Progenitor cell of endocrine pancreas (in vitro differentiated cells): ENCODE results near the gene PPP4R3B. TPM values are rescaled to one million over a fixed set of nuclear protein-coding genes. Genes with fewer than 3 reads are reported as not detected.
"Not testable (repeated sequence)": the region's sequence is repeated elsewhere in the genome, so short reads cannot be mapped to it uniquely, and the experiment has no call there.

Experiments used
- DNase-seq: peaks from one replicate; pipeline ENCODE4 v3.0.0; 2021; ENCODE audit warnings: low spot score; ENCODE audit not compliant: unreplicated experiment
- H3K27ac Mint-ChIP-seq: 2 replicates; pipeline ENCODE4 v1.8.0; 2021; ENCODE audit warnings: mild to moderate bottlenecking, moderate library complexity, mixed read lengths
- H3K27me3 Mint-ChIP-seq: 2 replicates; pipeline ENCODE4 v1.8.0; 2021; ENCODE audit warnings: mixed read lengths
- H3K36me3 Mint-ChIP-seq: 2 replicates; pipeline ENCODE4 v1.8.0; 2022; ENCODE audit warnings: mixed read lengths; ENCODE audit not compliant: insufficient read depth
- H3K4me1 Mint-ChIP-seq: 2 replicates; pipeline ENCODE4 v1.8.0; 2021; ENCODE audit warnings: low read depth, mixed read lengths
- H3K4me3 Mint-ChIP-seq: 2 replicates; pipeline ENCODE4 v1.8.0; 2021; ENCODE audit warnings: low read depth, mild to moderate bottlenecking, moderate library complexity, mixed read lengths
- H3K9me3 Mint-ChIP-seq: 2 replicates; pipeline ENCODE4 v1.8.0; 2021; ENCODE audit warnings: low read depth, mixed read lengths
- total RNA-seq: library from RNA; stranded (reverse); gene quantifications from 2 replicates; pipeline ENCODE4 v1.2.1, GENCODE V29; 2021
- TF ChIP-seq, protein P1 (sequence below): fragments of 200-600 bp; sonication (generic); IDR thresholded peaks from one replicate; pipeline ENCODE4 v1.5.0; 2021; ENCODE audit warnings: antibody characterized with exemption, mild to moderate bottlenecking; ENCODE audit not compliant: unreplicated experiment

Gene PPP4R3B
- total RNA-seq, 1 donor from 2014 or later, result 57.0 TPM

DNA sequence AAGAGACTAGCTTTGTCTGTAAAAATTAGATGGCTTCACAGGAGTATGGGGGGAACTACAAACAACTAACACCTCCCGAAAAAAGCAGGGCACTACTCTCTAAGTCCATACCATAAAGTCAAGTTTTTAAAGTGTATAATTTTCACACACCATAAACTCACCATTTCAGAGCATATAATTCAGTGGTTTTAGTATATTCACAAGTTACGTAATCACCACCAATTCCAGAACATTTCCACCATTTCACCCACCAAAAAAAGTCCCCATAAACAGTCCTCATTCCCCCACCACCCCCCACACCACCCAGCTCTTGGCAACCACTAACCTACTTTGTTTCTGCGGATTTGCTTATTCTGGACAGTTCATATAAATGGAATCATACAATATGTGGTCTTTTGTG, 64.1 kb downstream of the PPP4R3B start:
- Mint-ChIP-seq H3K9me3 (no peaks in the 10 kb centered on the region), H3K4me1 (peaks cover 4% of the 10 kb centered on the region), H3K27ac (no peak overlapping the region), H3K36me3 (peaks cover 26% of the 10 kb centered on the region), H3K27me3 (no peaks in the 10 kb centered on the region), H3K4me3 (no peak overlapping the region)
- DNase-seq, result no peak
- TF ChIP-seq, protein P1, sequence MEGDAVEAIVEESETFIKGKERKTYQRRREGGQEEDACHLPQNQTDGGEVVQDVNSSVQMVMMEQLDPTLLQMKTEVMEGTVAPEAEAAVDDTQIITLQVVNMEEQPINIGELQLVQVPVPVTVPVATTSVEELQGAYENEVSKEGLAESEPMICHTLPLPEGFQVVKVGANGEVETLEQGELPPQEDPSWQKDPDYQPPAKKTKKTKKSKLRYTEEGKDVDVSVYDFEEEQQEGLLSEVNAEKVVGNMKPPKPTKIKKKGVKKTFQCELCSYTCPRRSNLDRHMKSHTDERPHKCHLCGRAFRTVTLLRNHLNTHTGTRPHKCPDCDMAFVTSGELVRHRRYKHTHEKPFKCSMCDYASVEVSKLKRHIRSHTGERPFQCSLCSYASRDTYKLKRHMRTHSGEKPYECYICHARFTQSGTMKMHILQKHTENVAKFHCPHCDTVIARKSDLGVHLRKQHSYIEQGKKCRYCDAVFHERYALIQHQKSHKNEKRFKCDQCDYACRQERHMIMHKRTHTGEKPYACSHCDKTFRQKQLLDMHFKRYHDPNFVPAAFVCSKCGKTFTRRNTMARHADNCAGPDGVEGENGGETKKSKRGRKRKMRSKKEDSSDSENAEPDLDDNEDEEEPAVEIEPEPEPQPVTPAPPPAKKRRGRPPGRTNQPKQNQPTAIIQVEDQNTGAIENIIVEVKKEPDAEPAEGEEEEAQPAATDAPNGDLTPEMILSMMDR, result no peak

DNA sequence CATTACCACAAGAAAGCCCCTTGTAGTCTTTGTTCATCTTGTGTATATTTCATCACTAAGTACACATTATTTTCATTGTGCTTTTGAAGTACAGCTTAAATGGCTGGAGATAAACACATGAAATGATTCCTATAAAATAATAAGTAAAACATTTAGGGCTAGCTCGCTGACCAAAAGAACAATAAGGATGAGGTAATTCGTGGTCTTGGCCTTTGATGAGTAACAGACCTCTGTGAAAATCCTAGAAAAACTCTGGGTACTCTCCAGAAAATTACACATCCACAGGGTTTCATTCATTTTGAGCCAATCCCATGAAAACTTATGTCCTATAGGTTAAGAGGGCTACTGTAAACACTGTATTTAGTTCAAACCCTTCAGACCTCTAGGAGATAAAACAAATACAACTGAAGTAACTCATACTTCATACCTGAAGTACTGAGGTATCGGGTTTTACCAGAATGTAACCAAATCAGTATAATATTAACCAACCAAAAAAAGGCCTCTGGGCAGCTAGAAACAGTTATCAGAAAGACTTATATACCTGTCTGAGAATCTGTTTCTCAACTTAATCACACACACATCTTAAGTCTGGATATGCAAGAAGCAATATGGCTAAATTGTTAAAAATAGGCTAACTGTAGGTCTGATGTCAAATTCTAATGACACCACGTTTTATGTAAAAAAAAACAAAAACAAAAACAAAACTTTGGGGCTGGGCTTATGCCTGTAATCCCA, 66.9 kb downstream of the PPP4R3B start:
- Mint-ChIP-seq H3K27me3 (no peaks in the 10 kb centered on the region), H3K4me1 (no peaks in the 10 kb centered on the region), H3K36me3 (peaks cover 22% of the 10 kb centered on the region), H3K4me3 (no peak overlapping the region), H3K27ac (peak overlapping the region; percentile 78), H3K9me3 (no peaks in the 10 kb centered on the region)
- TF ChIP-seq, protein P1, result no peak
- DNase-seq, result no peak

DNA sequence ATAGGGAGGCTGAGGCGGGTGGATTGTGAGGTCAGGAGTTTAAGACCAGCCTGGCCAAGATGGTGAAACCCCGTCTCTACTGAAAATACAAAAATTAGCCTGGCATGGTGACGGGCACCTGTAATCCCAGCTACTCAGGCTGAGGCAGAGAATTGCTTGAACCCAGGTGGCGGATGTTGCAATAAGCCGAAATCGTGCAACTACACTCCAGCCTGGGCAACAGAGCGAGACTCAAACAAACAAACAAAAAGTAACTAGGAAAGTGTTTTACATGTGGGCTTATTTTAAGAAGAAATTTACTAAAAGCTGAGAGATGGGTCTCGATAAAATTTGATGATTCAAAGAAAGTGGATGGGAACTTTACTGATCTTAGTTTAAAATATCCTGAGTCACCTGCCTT, 69.7 kb downstream of the PPP4R3B start:
- H3K27me3 Mint-ChIP-seq, H3K4me3 Mint-ChIP-seq, H3K9me3 Mint-ChIP-seq, H3K4me1 Mint-ChIP-seq, H3K27ac Mint-ChIP-seq, DNase-seq: not testable (repeated sequence)
- peaks cover 15% of the 10 kb centered on the region for H3K36me3 Mint-ChIP-seq

DNA sequence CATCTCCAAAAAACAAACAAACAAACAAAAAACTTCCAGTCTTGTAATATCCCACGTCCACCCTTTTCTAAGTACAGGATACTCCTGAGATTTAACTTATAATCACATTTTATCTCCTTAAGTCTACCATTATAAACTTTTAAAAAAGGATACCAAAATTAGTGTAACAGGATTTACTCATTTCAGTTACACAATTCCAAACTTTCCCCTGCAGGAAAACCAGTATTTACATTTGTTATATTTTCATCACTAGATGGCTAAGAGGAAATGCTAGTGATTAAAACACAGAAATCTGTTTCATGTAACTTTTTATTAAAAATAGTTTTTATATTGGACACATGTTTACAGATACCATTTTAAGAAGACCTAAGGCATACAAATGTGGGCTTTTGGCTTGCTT, 70.4 kb downstream of the PPP4R3B start:
- H3K36me3 Mint-ChIP-seq, result peaks cover 17% of the 10 kb centered on the region
- H3K4me3 Mint-ChIP-seq, result no peak overlapping the region
- H3K27ac Mint-ChIP-seq, result peak overlapping the region; percentile 7
- H3K27me3 Mint-ChIP-seq, result no peaks in the 10 kb centered on the region
- TF ChIP-seq, protein P1, result no peak
- DNase-seq, result no peak
- H3K4me1 Mint-ChIP-seq, result no peaks in the 10 kb centered on the region
- no peaks in the 10 kb centered on the region for H3K9me3 Mint-ChIP-seq

DNA sequence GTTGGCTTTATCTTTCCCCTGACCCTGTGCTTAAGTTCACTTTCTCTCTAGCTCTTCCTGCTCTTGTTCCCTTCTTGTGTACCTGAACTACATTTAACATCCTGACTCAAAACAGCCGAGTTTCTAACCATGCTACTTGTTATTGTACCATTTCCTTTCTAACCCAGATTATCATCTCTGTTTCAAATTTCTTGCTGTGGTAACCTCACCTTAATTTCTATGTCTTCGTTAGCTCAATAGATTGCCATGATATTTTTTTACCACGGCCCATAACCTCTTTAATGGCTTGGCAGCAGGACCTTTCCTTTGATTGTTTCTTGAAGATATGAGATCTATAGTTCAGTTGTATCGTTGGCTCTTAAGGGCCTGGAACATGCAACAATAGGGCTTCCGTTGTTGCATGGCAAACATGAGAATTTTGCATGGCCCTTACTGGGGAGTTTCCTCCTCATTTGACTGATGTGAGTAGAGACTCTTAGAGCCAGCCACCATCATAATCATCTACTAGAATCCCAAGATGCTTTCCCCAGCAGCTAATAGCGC, 86.8 kb downstream of the PPP4R3B start:
- Mint-ChIP-seq H3K27me3 (no peaks in the 10 kb centered on the region), H3K36me3 (peaks cover 21% of the 10 kb centered on the region), H3K4me3 (no peak overlapping the region), H3K27ac (no peak overlapping the region), H3K4me1 (no peaks in the 10 kb centered on the region), H3K9me3 (no peaks in the 10 kb centered on the region)
- no peak for DNase-seq
- TF ChIP-seq, protein P1, result no peak

DNA sequence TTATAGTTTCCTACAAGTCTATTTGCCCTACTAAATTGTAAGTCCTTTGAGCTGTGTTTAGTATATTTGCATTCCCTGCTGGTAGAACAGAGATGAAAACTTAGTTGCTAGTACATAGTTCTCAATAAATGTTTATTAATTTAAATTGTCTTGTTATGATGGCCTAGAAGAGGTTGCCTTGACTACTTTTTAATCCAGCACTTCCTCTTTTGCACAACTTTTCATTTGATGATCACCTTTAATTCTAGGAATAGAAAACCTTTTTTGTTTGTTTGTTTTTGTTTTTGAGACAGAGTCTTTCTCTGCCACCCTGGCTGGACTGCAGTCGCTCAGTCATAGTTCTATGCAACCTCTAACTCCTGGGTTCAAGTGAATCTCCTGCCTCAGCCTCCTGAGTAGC, 91.2 kb downstream of the PPP4R3B start:
- Mint-ChIP-seq H3K9me3 (no peaks in the 10 kb centered on the region), H3K4me1 (no peaks in the 10 kb centered on the region), H3K27me3 (no peaks in the 10 kb centered on the region), H3K27ac (no peak overlapping the region), H3K4me3 (no peak overlapping the region), H3K36me3 (peaks cover 20% of the 10 kb centered on the region)
- TF ChIP-seq, protein P1, result no peak
- DNase-seq, result no peak
